HCT116 (cell line): ENCODE data around the gene MED15. TPM values are rescaled to one million over a fixed set of nuclear protein-coding genes. Genes with fewer than 3 reads are reported as not detected.

Source experiments
- ATAC-seq: fragments of 200-7000 bp; cut with Tn5 transposase; 2 replicates; pipeline ENCODE4 v1.9.1; 2020; ENCODE audit warnings: mild to moderate bottlenecking, moderate library complexity
- BruUV-seq: library from RNA; stranded (reverse); fragments of 400-500 nt; replicated peaks from 2 replicates; lab custom pipeline; 2021; lab: Mats Ljungman, UMichigan
- CTCF ChIA-PET: fragments of 300-600 bp; sonication (Branson Sonifier 250); formaldehyde crosslinking; loops from one replicate; lab custom pipeline; 2021; ENCODE audit warnings: antibody characterized with exemption; lab: Charles Lee
- POLR2A ChIA-PET: fragments of 300-600, 350-600 bp; sonication (Branson Sonifier 250); formaldehyde crosslinking; loops from one replicate; lab custom pipeline; 2021; ENCODE audit warnings: antibody characterized with exemption; lab: Charles Lee
- RAD21 ChIA-PET, 2 experiments: fragments of 300-600 bp; sonication (Branson Sonifier 250); formaldehyde crosslinking; loops; one replicate each; lab custom pipeline; 2023; ENCODE audit warnings: low total read pairs in 2 of 2; ENCODE audit not compliant: uncharacterized antibody in 2 of 2, unreplicated experiment in 2 of 2, low non-redundant PET in 1 of 2; lab: Charles Lee
- DNase-seq: peaks from one replicate; pipeline ENCODE4 v3.0.0-alpha.2; 2010; ENCODE audit warnings: low read depth, low spot score
- H2AFZ ChIP-seq: fragments of 200-600 bp; shearing (Covaris generic), sonication (generic); 2 replicates; pipeline ENCODE4 v1.6.1; 2017; ENCODE audit warnings: low read depth, mixed run types, mixed read lengths, antibody characterized with exemption, low read length; ENCODE audit not compliant: poor library complexity, severe bottlenecking
- H3K27ac ChIP-seq: 2 replicates; pipeline ENCODE4 v1.5.1; 2012; ENCODE audit warnings: low read depth, low read length
- H3K27me3 ChIP-seq: fragments of 200-600 bp; sonication (generic); 2 replicates; pipeline ENCODE4 v1.6.1; 2016; ENCODE audit warnings: mixed run types, low read length, mixed read lengths; ENCODE audit not compliant: insufficient read depth
- H3K36me3 ChIP-seq, 2 experiments: fragments of 200-500 bp in 1 of 2; fragments of 200-600 bp in 1 of 2; sonication (Bioruptor generic) in 1 of 2; sonication (generic) in 1 of 2; 2 replicates each; pipeline versions ENCODE4 v1.5.1 to v1.6.1; 2014 to 2016; ENCODE audit warnings: low read length in 2 of 2, inconsistent platforms in 1 of 2, mixed read lengths in 1 of 2, mixed run types in 1 of 2; ENCODE audit not compliant: insufficient read depth in 2 of 2, control insufficient read depth in 1 of 2
- H3K4me1 ChIP-seq, 2 experiments: fragments of 200-600 bp in 1 of 2; sonication (generic) in 1 of 2; 2 replicates each; pipeline versions ENCODE4 v1.5.1 to v1.6.1; 2012 to 2017; ENCODE audit warnings: low read length in 2 of 2, inconsistent platforms in 1 of 2, mild to moderate bottlenecking in 1 of 2, mixed read lengths in 1 of 2, mixed run types in 1 of 2, moderate library complexity in 1 of 2; ENCODE audit not compliant: insufficient read depth in 2 of 2, control insufficient read depth in 1 of 2
- H3K4me2 ChIP-seq: fragments of 200-600 bp; sonication (generic); 2 replicates; pipeline ENCODE4 v1.6.1; 2017; ENCODE audit warnings: mixed run types, low read length, mixed read lengths
- H3K4me3 ChIP-seq, 2 experiments: fragments of 200-600 bp in 1 of 2; sonication (generic) in 1 of 2; replicated peaks in 1 of 2; 2 replicates each; pipeline ENCODE4 v1.5.1; 2011 to 2016; ENCODE audit warnings: low read length in 2 of 2, control low read depth in 1 of 2, low read depth in 1 of 2, mild to moderate bottlenecking in 1 of 2, mixed read lengths in 1 of 2, mixed run types in 1 of 2
- H3K79me2 ChIP-seq: fragments of 200-600 bp; sonication (generic); 2 replicates; pipeline ENCODE4 v1.6.1; 2017; ENCODE audit warnings: mild to moderate bottlenecking, mixed run types, low read length, moderate library complexity, mixed read lengths; ENCODE audit not compliant: insufficient read depth
- H3K9ac ChIP-seq: fragments of 200-600 bp; sonication (generic); 2 replicates; pipeline ENCODE4 v1.6.1; 2016; ENCODE audit warnings: low read length, mixed read lengths
- H3K9me2 ChIP-seq: fragments of 200-600 bp; sonication (generic), shearing (Covaris generic); 2 replicates; pipeline ENCODE4 v1.6.1; 2017; ENCODE audit warnings: mixed run types, mild to moderate bottlenecking, moderate library complexity; ENCODE audit not compliant: insufficient read depth
- H3K9me3 ChIP-seq, 2 experiments: fragments of 200-500 bp in 1 of 2; fragments of 200-600 bp in 1 of 2; sonication (Bioruptor generic) in 1 of 2; sonication (generic) in 1 of 2; 2 replicates each; pipeline ENCODE4 v1.6.1; 2014 to 2017; ENCODE audit warnings: low read length in 2 of 2, mixed read lengths in 2 of 2, inconsistent platforms in 1 of 2, low read depth in 1 of 2, mild to moderate bottlenecking in 1 of 2, mixed run types in 1 of 2, moderate library complexity in 1 of 2; ENCODE audit not compliant: control insufficient read depth in 1 of 2, insufficient read depth in 1 of 2
- H4K20me1 ChIP-seq: fragments of 200-600 bp; sonication (generic), shearing (Covaris generic); 2 replicates; pipeline ENCODE4 v1.6.1; 2017; ENCODE audit warnings: mixed run types, mild to moderate bottlenecking, moderate library complexity; ENCODE audit not compliant: insufficient read depth
- ATF3 ChIP-seq: IDR thresholded peaks from 2 replicates; pipeline ENCODE4 v1.6.1; 2012
- CEBPB ChIP-seq: IDR thresholded peaks from 2 replicates; pipeline ENCODE4 v1.6.1; 2012; ENCODE audit warnings: low read depth
- EZH2 ChIP-seq: fragments of 200-600 bp; sonication (generic); IDR thresholded peaks from 2 replicates; pipeline ENCODE4 v1.6.1; 2017; ENCODE audit warnings: antibody characterized with exemption, mixed run types
- EZH2phosphoT487 ChIP-seq: fragments of 200-600 bp; IDR thresholded peaks from 2 replicates; pipeline ENCODE4 v1.6.1; 2018; ENCODE audit warnings: antibody characterized with exemption, borderline replicate concordance
- FOSL1 ChIP-seq: IDR thresholded peaks from 2 replicates; pipeline ENCODE4 v1.6.1; 2012; ENCODE audit warnings: low read depth
- JUND ChIP-seq: IDR thresholded peaks from 2 replicates; pipeline ENCODE4 v1.6.1; 2012
- MAX ChIP-seq: IDR thresholded peaks from 2 replicates; pipeline ENCODE4 v1.6.1; 2012
- RAD21 ChIP-seq: IDR thresholded peaks from 2 replicates; pipeline ENCODE4 v1.6.1; 2012; ENCODE audit warnings: low read depth, mild to moderate bottlenecking
- REST ChIP-seq: IDR thresholded peaks from 2 replicates; pipeline ENCODE4 v1.6.1; 2012; ENCODE audit warnings: low read depth
- SIN3A ChIP-seq: IDR thresholded peaks from 2 replicates; pipeline ENCODE4 v1.6.1; 2012; ENCODE audit warnings: low read depth
- SP1 ChIP-seq: IDR thresholded peaks from 2 replicates; pipeline ENCODE4 v1.6.1; 2012; ENCODE audit warnings: low read depth
- SRF ChIP-seq: IDR thresholded peaks from 2 replicates; pipeline ENCODE4 v1.6.1; 2012; ENCODE audit warnings: low read depth
- TCF7L2 ChIP-seq: IDR thresholded peaks from 2 replicates; pipeline ENCODE4 v1.7.0; 2011; ENCODE audit warnings: borderline replicate concordance, inconsistent platforms; ENCODE audit not compliant: insufficient read depth, insufficient read length; ENCODE audit errors: extremely low read depth
- YY1 ChIP-seq: IDR thresholded peaks from 2 replicates; pipeline ENCODE4 v1.6.1; 2011; ENCODE audit warnings: low read length, low read depth, moderate library complexity, mild to moderate bottlenecking; ENCODE audit not compliant: insufficient replicate concordance; ENCODE audit errors: extremely low read depth
- ZBTB33 ChIP-seq: IDR thresholded peaks from 2 replicates; pipeline ENCODE4 v1.6.1; 2011; ENCODE audit warnings: mild to moderate bottlenecking, low read length, moderate library complexity; ENCODE audit not compliant: insufficient replicate concordance; ENCODE audit errors: extremely low read depth
- intact Hi-C: fragments of 100-400 bp; cut with micrococcal nuclease; formaldehyde crosslinking; loops from 2 replicates; pipeline ENCODE4 v1.10.0; 2022
- total RNA-seq: library from RNA; stranded (reverse); gene quantifications from one replicate; pipeline ENCODE4 v1.2.1, GENCODE V29; 2021; ENCODE audit not compliant: unreplicated experiment

Gene MED15
- total RNA-seq, 1 experiment from 2014 or later: 81.3 TPM

GRCh38 chr22:20578192-20578591 lies 70.8 kb downstream of the MED15 start:
- H3K4me3 ChIP-seq: no peak overlapping the region
- H3K27ac ChIP-seq: no peak overlapping the region
- ChIA-PET POLR2A (no interaction called here), CTCF (no interaction called here), RAD21 (no interaction called here)
- no peaks in the 10 kb centered on the region for H3K9me3 ChIP-seq
- DNase-seq (no peak), ATAC-seq (no peak)
- peaks cover 9% of the 10 kb centered on the region; the same call in 1 of the 2 replicates for H3K79me2 ChIP-seq
- BruUV-seq: TSS peak; percentile 13
- H3K9ac ChIP-seq: no peak overlapping the region
- H3K4me2 ChIP-seq: no peak overlapping the region
- no peaks in the 10 kb centered on the region for H3K9me2 ChIP-seq
- intact Hi-C loops: no loop called here
- H4K20me1 ChIP-seq: no peaks in the 10 kb centered on the region
- H3K4me1 ChIP-seq: no peaks in the 10 kb centered on the region
- H3K36me3 ChIP-seq: peaks cover 27 to 42% of the 10 kb centered on the region in 2 experiments; a peak in 3 of 4 replicates
- TF ChIP-seq EZH2 (no peak), FOSL1 (no peak), JUND (no peak), ZBTB33 (no peak), ATF3 (no peak), REST (no peak), SRF (no peak), SP1 (no peak), TCF7L2 (no peak), CEBPB (no peak), YY1 (no peak), SIN3A (no peak), EZH2phosphoT487 (no peak), MAX (no peak), RAD21 (no peak)
- no peaks in the 10 kb centered on the region for H3K27me3 ChIP-seq
- H2AFZ ChIP-seq: no peak overlapping the region
